NCI-H524 (cell line): ENCODE data around the gene PYCR2.
"Not testable (repeated sequence)": the region's sequence is repeated elsewhere in the genome, so short reads cannot be mapped to it uniquely, and the experiment has no call there.

Source experiments
- DNase-seq, 2 experiments: peaks; one replicate each; lab custom pipeline; 2025; lab: John Stamatoyannopoulos, UW

Gene PYCR2

GRCh38 chr1:225942574-225942973 is 18.5 kb upstream of the PYCR2 start:
- no peak for DNase-seq

DNA sequence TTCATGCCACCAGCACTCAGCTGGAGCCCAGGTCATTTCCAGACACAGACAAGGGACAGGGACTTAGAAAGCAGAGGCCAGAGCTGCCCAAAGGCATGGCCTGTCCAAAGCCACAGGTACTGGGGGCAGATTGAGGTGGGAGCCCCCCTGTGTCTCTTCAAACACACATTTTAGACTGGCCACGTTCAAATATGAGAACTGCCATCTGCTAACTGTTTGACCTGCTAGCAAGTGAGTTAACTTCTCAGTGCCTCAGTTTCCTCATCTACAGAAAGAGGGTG is 17.8 kb upstream of the PYCR2 start:
- no peak for DNase-seq

- DNase-seq: no peak
Measured at GRCh38 chr1:225941187-225941941, 17.3 kb upstream of the PYCR2 start, which contains the start of gene LEFTY2. LEFTY2 (minus strand) TSS chr1:225941220; CDS start chr1:225941140, 80 bp downstream.

DNA sequence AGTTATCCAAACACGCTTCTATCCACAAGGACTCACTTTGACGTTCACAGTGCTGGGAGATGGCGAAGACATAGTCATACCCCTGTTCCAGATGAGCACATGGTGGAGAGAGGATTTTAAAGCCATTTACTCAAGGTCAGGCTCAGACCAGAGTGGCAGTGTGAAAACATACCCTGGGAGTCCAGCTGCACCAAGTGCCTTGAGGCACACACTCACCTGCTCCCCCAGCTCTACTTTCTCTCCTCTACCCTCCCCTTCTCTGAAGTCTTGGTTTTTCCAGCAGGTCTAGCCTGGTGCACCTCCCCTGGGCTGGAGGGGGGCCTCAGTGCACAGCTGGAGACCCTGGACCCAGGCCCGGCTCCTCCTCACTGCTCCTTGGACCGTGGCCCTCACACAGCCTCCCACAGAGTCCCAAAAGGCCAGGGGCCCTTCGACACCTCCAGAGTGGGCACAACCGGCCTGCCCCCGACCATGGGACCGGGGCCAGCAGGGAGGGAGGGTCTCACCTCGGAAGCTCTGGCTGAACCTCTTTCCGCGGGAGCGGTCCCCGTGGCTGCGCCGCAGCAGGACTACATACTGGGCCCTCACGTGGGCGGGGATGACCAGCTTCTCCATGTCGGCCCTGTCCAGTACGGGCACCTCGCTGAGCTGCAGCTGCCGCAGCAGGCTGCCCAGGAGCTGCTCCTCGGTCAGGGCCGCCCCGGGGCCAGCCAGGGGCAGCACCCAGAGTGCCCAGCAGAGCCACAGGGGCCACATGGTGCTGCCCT is 16.5 kb upstream of the PYCR2 start:
- no peak for DNase-seq

GRCh38 chr1:225939939-225940310 is 15.9 kb upstream of the PYCR2 start:
- not testable (repeated sequence) for DNase-seq

- not testable (repeated sequence) for DNase-seq
Measured at GRCh38 chr1:225939097-225939938, 15.3 kb upstream of the PYCR2 start.

GRCh38 chr1:225937048-225937968 is 13.3 kb upstream of the PYCR2 start:
- DNase-seq: no peak

GRCh38 chr1:225936523-225936922 is 12.5 kb upstream of the PYCR2 start:
- DNase-seq: no peak

DNA sequence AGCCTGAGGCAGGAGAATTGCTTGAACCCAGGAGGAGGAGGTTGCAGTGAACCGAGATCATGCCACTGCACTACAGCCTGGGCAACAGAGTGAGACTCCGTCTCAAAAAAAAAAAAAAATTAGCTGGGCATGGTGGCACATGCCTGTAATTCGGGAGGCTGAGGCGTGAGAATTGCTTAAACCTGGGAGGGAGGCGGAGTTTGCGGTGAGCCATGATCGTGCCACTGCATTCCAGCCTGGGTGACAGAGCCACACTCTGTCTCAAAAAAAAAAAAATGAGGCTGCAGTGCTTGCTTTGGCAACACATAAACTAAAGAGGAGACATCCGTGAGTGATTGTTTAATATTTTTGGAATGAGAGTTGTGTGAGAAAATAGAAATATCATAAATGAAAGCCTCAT is 12.0 kb upstream of the PYCR2 start:
- DNase-seq: not testable (repeated sequence)

GRCh38 chr1:225934711-225935110 is 10.7 kb upstream of the PYCR2 start:
- no peak for DNase-seq

GRCh38 chr1:225933072-225933471 is 9.0 kb upstream of the PYCR2 start:
- no peak for DNase-seq

DNA sequence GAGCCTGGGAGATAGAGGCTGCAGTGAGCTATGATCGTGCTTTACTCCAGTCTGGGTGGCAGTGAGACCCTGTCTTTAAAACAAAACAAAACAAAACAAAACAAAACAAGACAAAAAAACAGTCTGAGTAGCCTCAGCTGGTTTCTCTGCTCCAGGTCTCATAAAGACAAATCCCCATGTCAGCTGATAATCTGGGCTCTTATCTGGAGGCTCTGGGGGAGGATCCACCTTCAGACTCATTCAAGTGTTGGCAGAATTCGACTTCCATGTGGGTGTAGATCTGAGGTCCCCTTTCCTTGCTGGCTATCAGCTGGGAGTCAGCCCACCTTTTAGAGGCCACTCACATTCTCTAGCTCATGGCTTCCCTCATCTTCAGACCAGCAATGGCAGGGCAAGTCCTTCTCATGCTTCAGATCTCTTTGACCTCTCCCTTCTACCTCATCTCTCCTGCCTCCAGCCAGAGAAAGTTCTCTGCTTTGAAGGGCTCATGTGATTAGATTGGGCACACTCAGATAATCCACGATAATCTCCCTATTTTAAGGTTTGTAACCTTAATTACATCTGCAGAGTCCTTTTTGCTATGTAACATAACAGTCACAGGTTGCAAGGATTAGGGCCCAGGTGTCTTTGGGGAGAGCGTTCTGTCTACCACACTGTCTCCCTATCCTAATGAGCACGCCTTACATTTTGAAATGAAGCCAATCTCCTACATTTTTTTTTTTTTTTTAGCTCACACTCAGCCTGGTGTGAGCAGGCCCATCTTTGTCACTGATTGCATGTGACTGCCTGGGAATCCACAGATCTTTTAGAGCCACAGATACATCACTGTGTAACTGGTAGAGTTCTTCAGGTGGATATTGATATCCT is 7.5 kb upstream of the PYCR2 start:
- no peak for DNase-seq

GRCh38 chr1:225930566-225930965 is 6.5 kb upstream of the PYCR2 start:
- no peak for DNase-seq

DNA sequence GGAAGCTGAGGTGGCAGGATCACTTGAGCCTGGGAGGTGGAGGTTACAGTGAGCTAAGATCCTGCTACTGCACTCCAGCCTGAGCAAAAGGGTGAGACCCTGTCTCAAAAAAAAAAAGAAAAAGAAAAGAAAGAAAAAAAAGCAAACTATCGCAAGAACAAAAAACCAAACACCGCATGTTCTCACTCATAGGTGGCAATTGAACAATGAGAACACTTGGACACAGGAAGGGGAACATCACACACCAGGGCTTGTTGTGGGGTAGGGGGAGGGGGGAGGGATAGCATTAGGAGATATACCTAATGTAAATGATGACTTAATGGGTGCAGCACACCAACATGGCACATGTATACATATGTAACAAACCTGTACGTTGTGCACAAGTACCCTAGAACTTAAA is 5.4 kb upstream of the PYCR2 start:
- DNase-seq: not testable (repeated sequence)

DNA sequence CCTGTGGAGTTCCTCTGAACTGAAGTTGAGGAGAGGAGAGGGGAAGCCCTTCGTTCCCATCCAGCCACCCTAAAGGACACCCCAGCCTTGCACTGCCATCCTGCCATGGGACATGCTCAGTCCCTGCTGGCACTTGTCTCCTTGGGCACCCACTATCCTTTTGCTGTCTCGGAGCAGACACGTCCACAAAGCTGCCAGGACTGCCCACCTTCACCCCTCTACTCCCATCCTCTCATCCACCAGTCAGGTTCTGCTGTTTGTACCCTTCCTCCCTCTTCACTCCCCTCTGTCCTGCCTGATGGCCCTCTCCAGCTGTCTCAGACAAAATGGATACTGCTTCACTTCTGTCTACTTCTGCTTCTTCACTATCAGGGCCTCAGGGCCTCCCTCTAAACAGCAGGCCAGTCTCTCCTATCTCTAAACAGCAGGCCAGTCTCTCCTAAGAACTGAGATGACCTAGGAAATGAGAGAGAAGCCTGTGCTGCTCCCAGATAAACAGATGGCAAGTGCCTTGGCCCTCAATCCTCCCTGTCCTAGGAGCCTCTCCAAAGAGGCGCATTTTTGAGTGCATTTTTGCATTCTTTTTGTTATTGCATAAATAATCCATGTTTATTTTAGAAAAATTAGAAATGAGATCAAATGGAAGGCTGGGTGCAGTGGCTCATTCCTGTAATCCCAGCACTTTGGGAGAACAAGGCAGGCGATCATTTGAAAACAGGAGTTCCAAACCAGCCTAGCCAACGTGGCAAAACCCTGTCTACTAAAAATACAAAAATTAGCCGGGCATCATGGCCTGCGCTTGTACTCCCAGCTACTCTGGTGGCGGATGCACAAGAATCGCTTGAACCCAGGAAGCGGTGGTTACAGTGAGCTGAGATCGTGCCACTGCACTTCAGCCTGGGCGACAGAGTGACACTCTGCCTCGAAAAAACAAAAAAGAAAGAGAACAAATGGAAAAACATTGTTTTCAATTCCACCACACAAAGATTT is 4.4 kb upstream of the PYCR2 start:
- DNase-seq: peak; percentile 4 to 56

- no peak for DNase-seq
Measured at GRCh38 chr1:225926551-225927113, 2.6 kb upstream of the PYCR2 start.

DNA sequence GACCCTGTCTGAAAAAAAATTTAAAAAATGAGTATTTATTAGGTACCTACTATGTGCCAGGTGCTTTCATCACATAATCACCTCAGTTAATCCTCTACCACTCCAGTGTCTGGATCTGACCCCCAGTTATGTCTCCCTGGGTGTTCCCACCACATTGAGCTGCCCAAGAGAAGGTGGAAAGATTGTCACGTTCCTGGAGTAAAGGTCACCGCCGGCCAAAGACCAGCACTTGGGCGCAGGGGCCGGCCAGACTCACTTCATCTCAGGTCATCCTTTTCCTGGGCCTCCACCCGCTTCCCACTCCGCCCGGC is 714 bp downstream of the PYCR2 start:
- no peak for DNase-seq

- DNase-seq: no peak
Measured at GRCh38 chr1:225921734-225922709, 2.0 kb downstream of the PYCR2 start.
